Vagina (tissue), 2 donors: ENCODE results near the gene NAB1. TPM values are rescaled to one million over a fixed set of nuclear protein-coding genes. Genes with fewer than 3 reads are reported as not detected.

Source experiments
- DNase-seq, 2 donors: peaks; one replicate each; pipeline ENCODE4 v3.0.0-alpha.2; 2017; ENCODE audit errors: extremely low spot score in 2 of 2
- H3K27ac ChIP-seq: fragments of 200-600 bp; sonication (generic); one replicate; pipeline ENCODE4 v1.5.1; 2019
- H3K27me3 ChIP-seq: fragments of 200-600 bp; sonication (generic); one replicate; pipeline ENCODE4 v1.5.1; 2019
- H3K36me3 ChIP-seq, 2 donors: fragments of 200-600 bp; sonication (generic); one replicate each; pipeline ENCODE4 v1.5.1; 2017 to 2019
- H3K4me1 ChIP-seq: fragments of 200-600 bp; sonication (generic); one replicate; pipeline ENCODE4 v1.5.1; 2019
- H3K4me3 ChIP-seq, 2 donors: fragments of 200-600 bp; sonication (generic); 1 replicate in 1 of 2; 2 replicates in 1 of 2; pipeline ENCODE4 v1.5.1; 2016 to 2019
- H3K9me3 ChIP-seq: fragments of 200-600 bp; sonication (generic); one replicate; pipeline ENCODE4 v1.5.1; 2019
- POLR2A ChIP-seq, 2 donors: fragments of 450-650 bp; IDR thresholded peaks; one replicate each; pipeline ENCODE4 v1.6.1; 2017; ENCODE audit warnings: antibody characterized with exemption in 2 of 2, mild to moderate bottlenecking in 2 of 2, moderate library complexity in 2 of 2
- POLR2AphosphoS5 ChIP-seq, 2 donors: sonication (generic); formaldehyde crosslinking; IDR thresholded peaks; one replicate each; pipeline ENCODE4 v1.9.0; 2017; ENCODE audit warnings: antibody characterized with exemption in 2 of 2, mild to moderate bottlenecking in 2 of 2, low read depth in 1 of 2; ENCODE audit not compliant: insufficient read depth in 1 of 2
- intact Hi-C: fragments of 100-400 bp; cut with DNase I; formaldehyde crosslinking; loops from one replicate; pipeline ENCODE4 v1.15.1; 2023
- total RNA-seq: library from RNA; depleted of rRNA; stranded (reverse); fragments of >200 nt; gene quantifications from one replicate; pipeline ENCODE4 v1.2.3, GENCODE V29; 2016
- TF ChIP-seq, protein P1 (sequence below), 3 experiments: fragments of 450-650 bp in 2 of 3; fragments of 200-600 bp in 1 of 3; sonication (generic) in 1 of 3; IDR thresholded peaks; one replicate each; pipeline ENCODE4 v1.5.1; 2017 to 2019; ENCODE audit warnings: antibody characterized with exemption in 3 of 3, mild to moderate bottlenecking in 2 of 3, moderate library complexity in 2 of 3

The NAB1 gene
- total RNA-seq, 1 donor from 2014 or later: 78.6 TPM

DNA sequence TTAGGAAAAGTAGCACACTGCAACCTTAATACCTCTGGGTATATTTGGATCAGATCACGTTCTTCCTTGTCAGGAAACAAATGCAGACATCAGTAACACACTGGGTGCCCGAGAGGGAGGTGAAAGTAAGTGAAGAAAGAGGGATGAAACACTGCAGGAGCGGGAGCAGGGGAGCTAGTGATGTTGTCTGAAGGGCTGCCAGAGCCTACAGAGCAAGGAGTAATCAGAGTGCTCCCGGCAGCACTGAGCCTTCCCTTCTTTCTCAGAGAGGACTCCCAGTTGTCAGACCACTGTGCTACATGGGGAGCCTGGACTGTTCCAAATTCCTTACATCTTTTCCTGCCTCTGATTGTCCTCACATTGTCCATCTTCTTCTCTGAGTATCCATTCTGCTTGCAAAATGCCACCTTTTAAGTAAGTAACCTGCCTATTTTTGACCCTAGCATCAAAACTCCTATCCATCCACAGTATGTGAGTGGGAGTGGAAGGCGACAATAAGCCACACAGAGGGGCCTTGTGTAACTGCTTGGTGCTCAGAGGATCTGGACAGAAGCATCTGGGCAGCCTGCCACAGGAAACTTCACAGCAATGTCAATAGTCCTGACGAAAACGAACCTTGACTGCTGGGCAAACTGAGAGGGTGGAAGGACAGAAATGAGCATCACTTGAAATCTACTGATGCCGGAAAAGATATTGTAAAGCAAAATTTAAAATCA, 10.8 kb upstream of the NAB1 start:
- no peak for DNase-seq
- H3K4me1 ChIP-seq: peaks cover 17% of the 10 kb centered on the region
- H3K36me3 ChIP-seq: no peaks in the 10 kb centered on the region
- H3K4me3 ChIP-seq: no peak overlapping the region
- H3K27ac ChIP-seq: peak overlapping the region; percentile 13
- no peaks in the 10 kb centered on the region for H3K27me3 ChIP-seq
- H3K9me3 ChIP-seq: no peaks in the 10 kb centered on the region
- intact Hi-C loops: no loop called here
- TF ChIP-seq POLR2AphosphoS5 (IDR thresholded peaks at IDR 0.05; ENCODE audit: insufficient read depth in 1 of 2, low read depth in 1 of 2) (no peak), POLR2A (IDR thresholded peaks at IDR 0.05) (no peak)
- TF ChIP-seq, protein P1, sequence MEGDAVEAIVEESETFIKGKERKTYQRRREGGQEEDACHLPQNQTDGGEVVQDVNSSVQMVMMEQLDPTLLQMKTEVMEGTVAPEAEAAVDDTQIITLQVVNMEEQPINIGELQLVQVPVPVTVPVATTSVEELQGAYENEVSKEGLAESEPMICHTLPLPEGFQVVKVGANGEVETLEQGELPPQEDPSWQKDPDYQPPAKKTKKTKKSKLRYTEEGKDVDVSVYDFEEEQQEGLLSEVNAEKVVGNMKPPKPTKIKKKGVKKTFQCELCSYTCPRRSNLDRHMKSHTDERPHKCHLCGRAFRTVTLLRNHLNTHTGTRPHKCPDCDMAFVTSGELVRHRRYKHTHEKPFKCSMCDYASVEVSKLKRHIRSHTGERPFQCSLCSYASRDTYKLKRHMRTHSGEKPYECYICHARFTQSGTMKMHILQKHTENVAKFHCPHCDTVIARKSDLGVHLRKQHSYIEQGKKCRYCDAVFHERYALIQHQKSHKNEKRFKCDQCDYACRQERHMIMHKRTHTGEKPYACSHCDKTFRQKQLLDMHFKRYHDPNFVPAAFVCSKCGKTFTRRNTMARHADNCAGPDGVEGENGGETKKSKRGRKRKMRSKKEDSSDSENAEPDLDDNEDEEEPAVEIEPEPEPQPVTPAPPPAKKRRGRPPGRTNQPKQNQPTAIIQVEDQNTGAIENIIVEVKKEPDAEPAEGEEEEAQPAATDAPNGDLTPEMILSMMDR (IDR thresholded peaks at IDR 0.05): no peak

DNA sequence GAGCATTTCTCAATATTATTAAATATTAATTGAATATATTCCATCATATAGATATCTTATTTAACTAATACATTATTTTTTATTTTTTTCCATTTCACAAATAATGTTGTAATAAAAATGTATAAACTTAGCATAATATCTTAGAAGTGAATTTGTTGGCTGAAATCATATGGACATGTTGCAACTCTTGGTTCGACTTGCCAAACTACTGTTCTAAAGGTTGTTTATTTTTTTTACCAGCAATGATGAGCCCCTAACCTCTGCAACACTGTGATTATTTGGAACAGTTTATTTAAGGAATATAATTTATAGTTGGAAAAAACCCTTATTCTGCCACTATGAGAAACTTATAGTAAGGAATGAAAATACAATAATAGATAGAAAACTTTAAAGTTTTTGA, 8.8 kb upstream of the NAB1 start:
- TF ChIP-seq POLR2A (IDR thresholded peaks at IDR 0.05): no peak
- TF ChIP-seq, protein P1 (IDR thresholded peaks at IDR 0.05): no peak
- no peak for TF ChIP-seq POLR2AphosphoS5 (IDR thresholded peaks at IDR 0.05; ENCODE audit: insufficient read depth in 1 of 2, low read depth in 1 of 2)
- Histone ChIP-seq H3K27me3 (no peaks in the 10 kb centered on the region), H3K36me3 (no peaks in the 10 kb centered on the region), H3K9me3 (no peaks in the 10 kb centered on the region), H3K4me1 (peaks cover 17% of the 10 kb centered on the region), H3K4me3 (no peak overlapping the region), H3K27ac (no peak overlapping the region)
- DNase-seq: no peak
- intact Hi-C loops: loop anchor here (10.0 kb wide), 1 partner anchor 105 kb away; the partner anchor contains the start of gene NEMP2

DNA sequence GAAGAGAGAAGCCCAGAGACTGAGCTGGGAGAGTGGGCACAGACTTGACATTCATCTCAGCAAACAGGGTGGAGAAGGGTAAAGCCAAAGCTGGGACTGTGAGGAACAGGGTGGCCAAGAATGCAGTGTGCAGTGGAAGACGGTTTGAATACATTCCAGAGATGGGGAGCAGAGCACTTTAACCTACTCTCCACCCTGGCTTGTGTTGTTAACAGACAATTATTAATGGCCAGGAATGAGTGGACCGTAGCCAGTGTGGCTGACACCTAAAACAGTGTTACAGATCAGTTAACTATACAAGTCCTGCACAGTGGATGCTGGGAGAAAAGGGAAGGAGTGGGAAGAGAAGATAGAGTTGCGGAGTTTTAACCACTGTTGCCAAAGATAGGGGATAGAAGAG, 7.4 kb upstream of the NAB1 start:
- TF ChIP-seq POLR2AphosphoS5 (IDR thresholded peaks at IDR 0.05; ENCODE audit: insufficient read depth in 1 of 2, low read depth in 1 of 2): no peak
- TF ChIP-seq POLR2A (IDR thresholded peaks at IDR 0.05): no peak
- TF ChIP-seq, protein P1 (IDR thresholded peaks at IDR 0.05): no peak
- no peaks in the 10 kb centered on the region for H3K27me3 ChIP-seq
- no peak for DNase-seq
- no peak overlapping the region for H3K4me3 ChIP-seq
- no peak overlapping the region for H3K27ac ChIP-seq
- no peaks in the 10 kb centered on the region for H3K36me3 ChIP-seq
- H3K9me3 ChIP-seq: no peaks in the 10 kb centered on the region
- peaks cover 17% of the 10 kb centered on the region for H3K4me1 ChIP-seq
- intact Hi-C loops: loop anchor here (10.0 kb wide), 1 partner anchor 107 kb away; the partner anchor contains the start of gene NEMP2

DNA sequence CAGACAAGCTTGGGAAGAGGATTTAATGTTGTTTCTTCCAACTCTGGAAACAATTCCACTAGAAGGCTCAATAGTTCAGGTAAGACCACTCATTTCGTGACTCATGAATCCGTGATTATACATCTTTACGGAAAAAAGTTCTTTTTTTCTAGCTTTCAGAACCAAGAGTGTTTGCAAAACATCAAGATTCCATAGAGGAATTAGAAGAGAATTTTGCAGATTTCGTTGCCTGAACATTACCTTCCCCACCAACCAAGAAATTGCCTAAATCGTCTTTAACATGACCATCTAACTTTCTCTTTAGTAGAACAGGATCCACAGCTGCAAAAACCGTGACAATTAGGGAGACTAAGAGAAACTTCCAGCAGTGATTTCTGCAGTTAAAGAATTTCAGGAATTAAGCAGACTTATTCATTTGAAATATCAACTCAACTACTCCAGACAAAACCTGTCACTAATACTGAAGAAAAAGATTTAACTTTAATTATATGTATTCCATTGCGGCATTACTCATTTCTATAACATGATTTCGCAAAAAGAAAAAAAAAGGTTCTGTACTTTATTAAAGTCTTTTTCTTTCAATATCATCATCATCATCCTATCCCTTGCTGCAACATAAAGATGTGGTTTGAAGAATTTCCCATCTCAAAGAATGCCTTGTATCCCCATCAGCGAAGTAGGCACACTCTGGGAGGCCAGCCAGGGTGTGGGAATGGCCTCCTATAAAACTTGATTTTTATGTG, 1.9 kb upstream of the NAB1 start:
- no peak for DNase-seq
- peaks cover 25% of the 10 kb centered on the region for H3K4me1 ChIP-seq
- H3K27ac ChIP-seq: no peak overlapping the region
- TF ChIP-seq, protein P1 (IDR thresholded peaks at IDR 0.05): no peak
- TF ChIP-seq POLR2A (IDR thresholded peaks at IDR 0.05): no peak
- TF ChIP-seq POLR2AphosphoS5 (IDR thresholded peaks at IDR 0.05; ENCODE audit: insufficient read depth in 1 of 2, low read depth in 1 of 2): no peak
- no peaks in the 10 kb centered on the region for H3K36me3 ChIP-seq
- H3K9me3 ChIP-seq: no peaks in the 10 kb centered on the region
- peak overlapping the region in 1 of 2 donors; percentile 95 for H3K4me3 ChIP-seq
- intact Hi-C loops: loop anchor here (10.0 kb wide), 1 partner anchor 112 kb away; the partner anchor contains the start of gene NEMP2
- H3K27me3 ChIP-seq: no peaks in the 10 kb centered on the region
